NOMO-1 treated with DMSO at 0.1 percent for 48 hours (cell line): ENCODE measurements around the gene MTHFD2L.
"Not testable (repeated sequence)": the region's sequence is repeated elsewhere in the genome, so short reads cannot be mapped to it uniquely, and the experiment has no call there.

ENCODE experiments used
- DNase-seq: peaks from one replicate; lab custom pipeline; 2025; ENCODE audit not compliant: unreplicated experiment; lab: John Stamatoyannopoulos, UW

Gene MTHFD2L

GRCh38 chr4:74181219-74181618, 23.3 kb downstream of the MTHFD2L start:
- DNase-seq = no peak

- DNase-seq = no peak
Measured at GRCh38 chr4:74188912-74189311, 31.0 kb downstream of the MTHFD2L start.

- peak; percentile 47 for DNase-seq
Measured at GRCh38 chr4:74189331-74190043, 31.6 kb downstream of the MTHFD2L start.

GRCh38 chr4:74190332-74190731, 32.4 kb downstream of the MTHFD2L start:
- DNase-seq = no peak

GRCh38 chr4:74190919-74191397, 33.0 kb downstream of the MTHFD2L start:
- DNase-seq = no peak

GRCh38 chr4:74197080-74197479, 39.2 kb downstream of the MTHFD2L start:
- DNase-seq = no peak

- no peak for DNase-seq
Measured at GRCh38 chr4:74202062-74202586, 44.2 kb downstream of the MTHFD2L start.

- DNase-seq = no peak
Measured at GRCh38 chr4:74203467-74203866, 45.5 kb downstream of the MTHFD2L start.

GRCh38 chr4:74205046-74205445, 47.1 kb downstream of the MTHFD2L start:
- no peak for DNase-seq

- no peak for DNase-seq
Measured at GRCh38 chr4:74205559-74205958, 47.6 kb downstream of the MTHFD2L start.

- peak; percentile 78 for DNase-seq
Measured at GRCh38 chr4:74206088-74206825, 48.3 kb downstream of the MTHFD2L start.

- DNase-seq = not testable (repeated sequence)
Measured at GRCh38 chr4:74214457-74215159, 56.7 kb downstream of the MTHFD2L start.

- DNase-seq = not testable (repeated sequence)
Measured at GRCh38 chr4:74215236-74215635, 57.3 kb downstream of the MTHFD2L start.

GRCh38 chr4:74217365-74217764, 59.4 kb downstream of the MTHFD2L start:
- DNase-seq = no peak

- DNase-seq = no peak
Measured at GRCh38 chr4:74218201-74218600, 60.3 kb downstream of the MTHFD2L start.

GRCh38 chr4:74219240-74219639, 61.3 kb downstream of the MTHFD2L start:
- DNase-seq = no peak

- DNase-seq = no peak
Measured at GRCh38 chr4:74223098-74223497, 65.2 kb downstream of the MTHFD2L start.

GRCh38 chr4:74223801-74224200, 65.9 kb downstream of the MTHFD2L start:
- DNase-seq = peak; percentile 39

- DNase-seq = peak; percentile 45
Measured at GRCh38 chr4:74228691-74229640, 71.0 kb downstream of the MTHFD2L start.

GRCh38 chr4:74230902-74231499, 73.1 kb downstream of the MTHFD2L start:
- DNase-seq = peak; percentile 89
